Hepatocyte (in vitro differentiated cells): ENCODE measurements around the gene SPHK2.

ENCODE experiments used
- EZH2 ChIP-seq: fragments of 200-600 bp; sonication (generic); IDR thresholded peaks from 2 replicates; pipeline ENCODE4 v1.6.1; 2016; ENCODE audit warnings: antibody characterized with exemption, mild to moderate bottlenecking, borderline replicate concordance
- TF ChIP-seq, protein P1 (sequence below): fragments of 200-600 bp; sonication (generic); IDR thresholded peaks from 2 replicates; pipeline ENCODE4 v1.5.1; 2016; ENCODE audit warnings: antibody characterized with exemption, mild to moderate bottlenecking; ENCODE audit not compliant: poor library complexity

DNA sequence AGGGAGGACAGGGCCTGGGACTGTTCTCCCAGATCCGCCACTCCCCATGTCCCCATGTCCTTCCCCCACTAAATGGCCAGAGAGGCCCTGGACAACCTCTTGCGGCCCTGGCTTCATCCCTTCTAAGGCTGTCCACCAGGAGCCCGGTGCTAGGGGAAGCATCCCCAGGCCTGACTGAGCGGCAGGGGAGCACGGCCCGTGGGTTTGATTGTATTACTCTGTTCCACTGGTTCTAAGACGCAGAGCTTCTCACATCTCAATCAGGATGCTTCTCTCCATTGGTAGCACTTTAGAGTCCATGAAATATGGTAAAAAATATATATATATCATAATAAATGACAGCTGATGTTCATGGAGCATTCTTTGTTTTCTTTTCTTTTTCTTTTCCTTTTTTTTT, 11.9 kb upstream of the SPHK2 start:
- TF ChIP-seq, protein P1, sequence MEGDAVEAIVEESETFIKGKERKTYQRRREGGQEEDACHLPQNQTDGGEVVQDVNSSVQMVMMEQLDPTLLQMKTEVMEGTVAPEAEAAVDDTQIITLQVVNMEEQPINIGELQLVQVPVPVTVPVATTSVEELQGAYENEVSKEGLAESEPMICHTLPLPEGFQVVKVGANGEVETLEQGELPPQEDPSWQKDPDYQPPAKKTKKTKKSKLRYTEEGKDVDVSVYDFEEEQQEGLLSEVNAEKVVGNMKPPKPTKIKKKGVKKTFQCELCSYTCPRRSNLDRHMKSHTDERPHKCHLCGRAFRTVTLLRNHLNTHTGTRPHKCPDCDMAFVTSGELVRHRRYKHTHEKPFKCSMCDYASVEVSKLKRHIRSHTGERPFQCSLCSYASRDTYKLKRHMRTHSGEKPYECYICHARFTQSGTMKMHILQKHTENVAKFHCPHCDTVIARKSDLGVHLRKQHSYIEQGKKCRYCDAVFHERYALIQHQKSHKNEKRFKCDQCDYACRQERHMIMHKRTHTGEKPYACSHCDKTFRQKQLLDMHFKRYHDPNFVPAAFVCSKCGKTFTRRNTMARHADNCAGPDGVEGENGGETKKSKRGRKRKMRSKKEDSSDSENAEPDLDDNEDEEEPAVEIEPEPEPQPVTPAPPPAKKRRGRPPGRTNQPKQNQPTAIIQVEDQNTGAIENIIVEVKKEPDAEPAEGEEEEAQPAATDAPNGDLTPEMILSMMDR = no peak
- no peak for TF ChIP-seq EZH2
